SH-SY5Y (cell line): ENCODE measurements around the gene ASIC1.

ENCODE experiments used
- GATA2 ChIP-seq: IDR thresholded peaks from 2 replicates; pipeline ENCODE4 v1.6.1; 2011; ENCODE audit warnings: mild to moderate bottlenecking, low read depth, low read length
- GATA3 ChIP-seq: IDR thresholded peaks from 2 replicates; pipeline ENCODE4 v1.6.1; 2011; ENCODE audit warnings: low read depth, mild to moderate bottlenecking, low read length, moderate library complexity

- TF ChIP-seq GATA2 = no peak
- TF ChIP-seq GATA3 = no peak
Measured at GRCh38 chr12:50019524-50019923, 37.9 kb upstream of the ASIC1 start.
